Left cardiac atrium (tissue), 4 donors: ENCODE data around the gene MCC. TPM values are rescaled to one million over a fixed set of nuclear protein-coding genes. Genes with fewer than 3 reads are reported as not detected.

Experiments
- ATAC-seq, 2 donors: fragments of 200-7000 bp; cut with Tn5 transposase; one replicate each; pipeline ENCODE4 v1.9.1; 2020; ENCODE audit warnings: mild to moderate bottlenecking in 2 of 2, moderate library complexity in 2 of 2
- DNase-seq: peaks from one replicate; pipeline ENCODE4 v3.0.0-alpha.2; 2020
- intact Hi-C, 2 donors: fragments of 100-400 bp; cut with DNase I; formaldehyde crosslinking; loops; one replicate each; pipeline versions ENCODE4 v1.14.1 to v1.15.1; 2022 to 2023
- long read RNA-seq: library from polyadenylated mRNA; unstranded; transcript quantifications from one replicate; pipeline ENCODE4 v2.0.0, GENCODE V29; 2021
- total RNA-seq, 2 donors: library from RNA; stranded (reverse); fragmentation: NEBNext Ultra II Directional; extraction: Animal tissue kit (Norgen Biotek cat#: 25700); gene quantifications; one replicate each; pipeline ENCODE4 v1.2.1, GENCODE V29; 2021
- donor health status: DM: no; HTN: yes; CAD: no.
- donor health status: DM: no; HTN: yes; CAD: no; lungs with severe emphysema.
- donor health status: DM: yes; HTN: yes; CAD: no.
- donor health status: Dilated cardiomyopathy.

The MCC gene
- 10 to 100 TPM; 18.2 to 28.6 TPM for total RNA-seq
- long read RNA-seq, partial matches to known transcripts, result 2 of 7 reads
- long read RNA-seq, other reads (novel, unspliced or antisense), result 3 of 7 reads

- peak; percentile 95 to 97 for ATAC-seq
- intact Hi-C loops, result no loop called here
- peak; percentile 88 for DNase-seq
These were observed at the start of gene MCC for GRCh38 chr5:113487781-113488644. Gene MCC, minus strand, starts transcription at chr5:113488453.

GRCh38 chr5:113531481-113532159, 43.4 kb upstream of the MCC start:
- intact Hi-C loops, result no loop called here
- ATAC-seq (no peak), DNase-seq (no peak)

GRCh38 chr5:113527746-113528145, 39.5 kb upstream of the MCC start:
- DNase-seq (no peak), ATAC-seq (no peak)
- intact Hi-C loops, result no loop called here

- ATAC-seq (no peak), DNase-seq (no peak)
- intact Hi-C loops, result no loop called here
These were observed 38.2 kb upstream of the MCC start for GRCh38 chr5:113526421-113526820.

- DNase-seq (no peak), ATAC-seq (no peak)
- intact Hi-C loops, result no loop called here
These were observed 36.7 kb upstream of the MCC start for GRCh38 chr5:113524927-113525326.

- no peak for DNase-seq
- no peak for ATAC-seq
These were observed 34.9 kb upstream of the MCC start for GRCh38 chr5:113523168-113523567.

GRCh38 chr5:113520899-113521298, 32.6 kb upstream of the MCC start:
- DNase-seq (no peak), ATAC-seq (no peak)
- intact Hi-C loops, result no loop called here

More at GRCh38 chr5:113523168-113523567, 34.9 kb upstream of the MCC start:
- intact Hi-C loops, result no loop called here

- DNase-seq, result no peak
- ATAC-seq, result peak in 1 of 2 donors; percentile 23
- intact Hi-C loops, result no loop called here
These were observed 32.2 kb upstream of the MCC start for GRCh38 chr5:113520429-113520828.

- ATAC-seq, result no peak
- intact Hi-C loops, result no loop called here
- no peak for DNase-seq
These were observed 31.2 kb upstream of the MCC start for GRCh38 chr5:113519412-113519811.

GRCh38 chr5:113518884-113519283, 30.6 kb upstream of the MCC start:
- intact Hi-C loops, result no loop called here
- DNase-seq (no peak), ATAC-seq (no peak)

- intact Hi-C loops, result loop anchor here in 1 of 2 donors (5.0 kb wide), 2 partner anchors 177 to 517 kb away; no protein-coding TSS in a partner anchor
- ATAC-seq (peak in 1 of 2 donors; percentile 2), DNase-seq (no peak)
These were observed 26.0 kb upstream of the MCC start for GRCh38 chr5:113514289-113514635.

GRCh38 chr5:113513384-113514288, 25.4 kb upstream of the MCC start, which contains the start of gene YTHDC2:
Gene YTHDC2, plus strand, starts transcription at chr5:113513694. Its CDS starts 202 bp downstream, at chr5:113513896.
- intact Hi-C loops, result loop anchor here in 1 of 2 donors (2.0 to 5.0 kb wide), 3 partner anchors 133 to 516 kb away; no protein-coding TSS in a partner anchor
- ATAC-seq (peak; percentile 99), DNase-seq (peak; percentile 92)

- no peak for DNase-seq
- ATAC-seq, result no peak
- intact Hi-C loops, result loop anchor here in 1 of 2 donors (2.0 to 5.0 kb wide), 3 partner anchors 132 to 515 kb away; no protein-coding TSS in a partner anchor
These were observed 24.1 kb upstream of the MCC start for GRCh38 chr5:113512341-113512740.

GRCh38 chr5:113510836-113511451, 22.7 kb upstream of the MCC start:
- intact Hi-C loops, result loop anchor here in 1 of 2 donors (5.0 kb wide), 2 partner anchors 174 to 514 kb away; no protein-coding TSS in a partner anchor
- DNase-seq (no peak), ATAC-seq (no peak)

GRCh38 chr5:113508756-113509155, 20.5 kb upstream of the MCC start:
- DNase-seq (no peak), ATAC-seq (no peak)
- intact Hi-C loops, result loop anchor here in 1 of 2 donors (10.0 kb wide), 1 partner anchor 134 kb away; no protein-coding TSS in a partner anchor

- ATAC-seq, result no peak
- intact Hi-C loops, result loop anchor here in 1 of 2 donors (10.0 kb wide), 1 partner anchor 133 kb away; no protein-coding TSS in a partner anchor
- no peak for DNase-seq
These were observed 19.3 kb upstream of the MCC start for GRCh38 chr5:113507601-113508000.

- intact Hi-C loops, result loop anchor here in 1 of 2 donors (10.0 kb wide), 1 partner anchor 130 kb away; no protein-coding TSS in a partner anchor
- no peak for ATAC-seq
- no peak for DNase-seq
These were observed 16.9 kb upstream of the MCC start for GRCh38 chr5:113505181-113505580.

GRCh38 chr5:113503146-113503545, 14.9 kb upstream of the MCC start:
- ATAC-seq, result no peak
- intact Hi-C loops, result loop anchor here (5.0 to 10.0 kb wide), 2 partner anchors 121 to 128 kb away; no protein-coding TSS in a partner anchor
- DNase-seq, result no peak
